HUES48 (cell line): ENCODE data around the gene NCOA5.
"Not testable (repeated sequence)": the region's sequence is repeated elsewhere in the genome, so short reads cannot be mapped to it uniquely, and the experiment has no call there.

ENCODE experiments used
- H3K27ac ChIP-seq: one replicate; pipeline ENCODE4 v1.7.0; 2013; ENCODE audit warnings: low read depth, low read length, inconsistent platforms
- H3K27me3 ChIP-seq: 2 replicates; pipeline ENCODE4 v1.6.1; 2013; ENCODE audit warnings: mild to moderate bottlenecking, low read length; ENCODE audit not compliant: control insufficient read depth, insufficient read depth
- H3K36me3 ChIP-seq: 2 replicates; pipeline ENCODE4 v1.6.1; 2013; ENCODE audit warnings: low read length; ENCODE audit not compliant: control insufficient read depth, insufficient read depth
- H3K4me1 ChIP-seq: 2 replicates; pipeline ENCODE4 v1.6.1; 2013; ENCODE audit warnings: mild to moderate bottlenecking, low read length; ENCODE audit not compliant: control insufficient read depth, insufficient read depth
- H3K4me3 ChIP-seq: 2 replicates; pipeline ENCODE4 v1.5.1; 2013; ENCODE audit warnings: mild to moderate bottlenecking, low read depth, low read length
- H3K9ac ChIP-seq: 2 replicates; pipeline ENCODE4 v1.6.1; 2013; ENCODE audit warnings: mild to moderate bottlenecking, low read depth, low read length, moderate library complexity
- H3K9me3 ChIP-seq: 2 replicates; pipeline ENCODE4 v1.6.1; 2013; ENCODE audit warnings: low read length; ENCODE audit not compliant: control insufficient read depth, insufficient read depth

NCOA5 gene

DNA sequence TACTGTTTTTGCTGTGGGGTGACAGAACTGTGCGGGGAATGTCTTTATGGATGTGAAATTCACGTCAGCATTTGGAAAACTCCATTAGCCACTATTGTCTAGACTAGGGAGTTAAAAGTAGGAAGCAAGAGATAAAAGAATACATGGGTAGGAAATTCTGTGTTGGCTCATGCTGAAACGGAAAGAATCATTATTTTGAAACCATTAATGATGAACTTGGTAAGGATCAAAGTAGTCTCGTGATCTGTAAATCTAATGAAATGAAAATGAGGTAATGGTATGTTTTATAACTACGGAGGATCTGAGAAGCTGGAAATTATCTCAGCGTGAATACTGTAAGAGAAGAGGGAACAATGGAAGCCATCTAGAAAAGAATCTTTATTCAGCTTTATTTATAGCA lies 17.3 kb upstream of the NCOA5 start:
- Histone ChIP-seq H3K9ac (no peak overlapping the region), H3K27ac (no peak overlapping the region), H3K36me3 (no peaks in the 10 kb centered on the region), H3K4me3 (no peak overlapping the region), H3K4me1 (no peaks in the 10 kb centered on the region), H3K27me3 (peaks cover 7% of the 10 kb centered on the region), H3K9me3 (no peaks in the 10 kb centered on the region)

DNA sequence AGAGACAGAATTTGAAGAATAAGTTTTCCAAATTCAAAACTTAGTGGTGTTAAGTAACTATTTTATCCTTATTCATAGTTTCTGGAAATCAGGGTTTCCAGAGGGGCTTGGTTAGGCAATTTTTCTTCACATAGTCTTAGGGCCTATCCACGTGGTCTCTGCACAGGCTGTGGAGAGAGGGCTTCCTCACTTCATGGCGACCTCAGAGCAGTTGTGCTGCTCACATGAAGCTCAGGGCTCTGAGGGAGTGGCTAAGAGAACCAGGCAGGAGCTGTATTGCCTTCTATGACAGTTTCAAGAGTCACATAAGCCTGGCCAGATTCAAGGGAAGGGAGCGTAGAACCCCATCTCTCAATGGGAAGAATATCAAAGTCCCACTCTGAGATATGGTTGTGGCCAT lies 14.5 kb upstream of the NCOA5 start:
- H3K36me3 ChIP-seq: no peaks in the 10 kb centered on the region
- H3K4me3 ChIP-seq: no peak overlapping the region
- H3K9ac ChIP-seq: no peak overlapping the region
- peaks cover 7% of the 10 kb centered on the region for H3K27me3 ChIP-seq
- no peaks in the 10 kb centered on the region for H3K9me3 ChIP-seq
- no peaks in the 10 kb centered on the region for H3K4me1 ChIP-seq
- H3K27ac ChIP-seq: no peak overlapping the region

DNA sequence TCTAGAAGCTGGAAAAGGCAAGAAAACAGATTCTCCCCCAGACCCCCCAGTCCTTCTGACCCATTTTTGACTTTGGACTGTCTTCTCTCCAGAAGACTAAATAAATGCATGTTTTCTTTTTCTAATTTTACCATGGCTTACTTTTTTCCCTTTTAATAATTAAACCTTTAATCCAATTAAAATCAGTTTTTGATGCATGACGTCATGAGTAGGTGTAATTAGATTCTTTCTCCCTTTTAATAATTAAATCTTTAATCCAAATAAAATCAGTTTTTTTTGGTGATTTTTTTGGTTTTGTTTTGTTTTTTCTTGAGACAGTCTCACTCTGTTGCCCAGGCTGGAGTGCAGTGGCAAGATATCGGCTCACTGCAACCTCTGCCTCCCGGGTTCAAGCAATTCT lies 13.2 kb upstream of the NCOA5 start:
- Histone ChIP-seq H3K27me3 (peaks cover 11% of the 10 kb centered on the region), H3K4me1 (no peaks in the 10 kb centered on the region), H3K27ac (no peak overlapping the region), H3K9ac (no peak overlapping the region), H3K9me3 (no peaks in the 10 kb centered on the region), H3K36me3 (no peaks in the 10 kb centered on the region), H3K4me3 (no peak overlapping the region)

DNA sequence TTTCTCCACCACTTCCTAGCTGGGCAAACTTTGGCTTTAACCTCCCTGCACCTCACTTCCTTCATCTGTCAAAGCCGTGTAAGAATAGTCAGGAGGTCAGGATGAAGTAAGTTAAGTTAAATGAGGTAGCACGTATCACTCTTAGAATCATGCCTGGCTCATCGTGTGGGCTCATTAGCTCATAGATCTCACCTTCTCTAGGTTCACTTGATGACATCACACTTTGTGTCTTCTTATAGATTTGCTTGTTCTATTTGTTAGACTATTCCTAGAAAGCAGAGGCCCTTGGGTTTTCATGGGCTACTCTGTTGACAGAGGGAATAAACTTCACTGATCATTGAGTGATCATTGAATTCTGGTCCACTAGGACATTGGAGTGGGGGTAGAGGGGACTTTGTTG lies 12.2 kb upstream of the NCOA5 start:
- Histone ChIP-seq H3K27ac (no peak overlapping the region), H3K36me3 (no peaks in the 10 kb centered on the region), H3K9ac (no peak overlapping the region), H3K4me3 (no peak overlapping the region), H3K4me1 (no peaks in the 10 kb centered on the region), H3K27me3 (peaks cover 11% of the 10 kb centered on the region), H3K9me3 (no peaks in the 10 kb centered on the region)

DNA sequence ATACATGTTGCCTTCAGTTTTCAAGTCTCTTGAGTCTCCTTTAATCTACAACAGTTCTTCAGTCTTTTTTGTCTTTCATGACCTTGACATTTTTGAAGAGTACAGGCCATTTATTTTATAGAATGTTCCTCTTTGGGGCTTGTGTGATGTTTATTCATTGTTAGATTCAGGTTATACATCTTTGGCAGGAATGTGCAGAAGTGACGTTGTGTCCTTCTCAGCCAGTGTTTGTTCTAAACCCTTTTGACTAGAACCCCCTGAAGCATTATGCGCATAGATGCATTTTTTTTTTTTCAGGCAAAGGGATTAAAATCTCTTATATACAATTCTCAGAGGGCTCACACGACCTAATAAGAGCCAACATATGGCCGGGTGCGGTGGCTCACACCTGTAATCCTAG lies 11.2 kb upstream of the NCOA5 start:
- H3K27ac ChIP-seq: no peak overlapping the region
- H3K4me3 ChIP-seq: no peak overlapping the region
- H3K9me3 ChIP-seq: no peaks in the 10 kb centered on the region
- no peak overlapping the region for H3K9ac ChIP-seq
- no peaks in the 10 kb centered on the region for H3K4me1 ChIP-seq
- no peaks in the 10 kb centered on the region for H3K36me3 ChIP-seq
- H3K27me3 ChIP-seq: peaks cover 11% of the 10 kb centered on the region

DNA sequence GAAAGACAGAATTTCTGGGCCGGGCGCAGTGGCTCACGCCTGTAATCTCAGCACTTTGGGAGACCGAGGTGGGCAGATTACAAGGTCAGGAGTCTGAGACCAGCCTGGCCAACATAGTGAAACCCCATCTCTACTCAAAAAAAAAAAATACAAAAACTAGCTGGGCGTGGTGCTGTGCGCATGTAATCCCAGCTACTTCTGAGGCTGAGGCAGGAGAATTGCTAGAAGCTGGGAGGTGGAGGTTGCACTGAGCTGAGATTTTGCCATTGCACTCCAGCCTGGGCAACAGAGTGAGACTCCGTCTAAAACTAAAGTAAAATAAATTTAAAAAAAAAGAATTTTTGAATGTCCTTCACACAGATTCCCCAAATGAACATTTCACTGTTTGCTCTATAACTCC lies 10.7 kb upstream of the NCOA5 start:
- not testable (repeated sequence) for H3K9ac ChIP-seq, H3K27ac ChIP-seq, H3K9me3 ChIP-seq, H3K4me3 ChIP-seq, H3K36me3 ChIP-seq, H3K4me1 ChIP-seq
- peaks cover 11% of the 10 kb centered on the region for H3K27me3 ChIP-seq

DNA sequence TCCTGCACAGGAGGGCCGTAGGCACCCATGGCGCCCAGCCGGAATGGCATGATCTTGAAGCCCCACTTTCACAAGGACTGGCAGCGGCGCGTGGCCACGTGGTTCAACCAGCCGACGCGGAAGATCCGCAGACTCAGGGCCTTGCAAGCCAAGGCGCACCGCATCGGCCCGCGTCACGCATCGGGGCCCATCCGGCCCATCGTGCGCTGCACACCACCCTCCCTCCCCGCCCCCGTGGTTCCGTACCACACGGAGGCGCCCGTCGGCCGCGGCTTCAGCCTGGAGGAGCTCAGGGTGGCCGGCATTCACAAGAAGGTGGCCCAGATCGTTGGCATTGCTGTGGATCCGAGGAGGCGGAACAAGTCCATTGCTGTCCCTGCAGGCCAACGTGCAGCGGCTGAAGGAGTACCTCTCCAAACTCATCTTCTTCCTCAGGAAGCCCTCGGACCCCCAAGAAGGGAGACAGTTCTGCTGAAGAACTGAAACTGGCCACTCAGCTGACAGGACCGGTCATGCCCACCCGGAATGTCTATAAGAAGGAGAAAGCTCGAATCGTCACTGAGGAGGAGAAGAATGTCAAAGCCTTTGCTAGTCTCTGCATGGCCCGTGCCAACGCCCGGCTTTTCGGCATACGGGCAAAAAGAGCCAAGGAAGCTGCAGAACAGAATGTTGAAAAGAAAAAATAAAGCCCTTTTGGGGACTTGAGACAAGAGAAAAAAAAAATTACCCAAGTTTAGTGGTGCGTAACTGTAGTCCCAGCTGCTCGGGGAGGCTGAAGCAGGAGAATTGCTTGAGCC lies 9.9 kb upstream of the NCOA5 start:
- Histone ChIP-seq H3K27ac (no peak overlapping the region), H3K9ac (no peak overlapping the region), H3K36me3 (no peaks in the 10 kb centered on the region), H3K4me1 (no peaks in the 10 kb centered on the region), H3K27me3 (peaks cover 11% of the 10 kb centered on the region), H3K9me3 (no peaks in the 10 kb centered on the region), H3K4me3 (no peak overlapping the region)

DNA sequence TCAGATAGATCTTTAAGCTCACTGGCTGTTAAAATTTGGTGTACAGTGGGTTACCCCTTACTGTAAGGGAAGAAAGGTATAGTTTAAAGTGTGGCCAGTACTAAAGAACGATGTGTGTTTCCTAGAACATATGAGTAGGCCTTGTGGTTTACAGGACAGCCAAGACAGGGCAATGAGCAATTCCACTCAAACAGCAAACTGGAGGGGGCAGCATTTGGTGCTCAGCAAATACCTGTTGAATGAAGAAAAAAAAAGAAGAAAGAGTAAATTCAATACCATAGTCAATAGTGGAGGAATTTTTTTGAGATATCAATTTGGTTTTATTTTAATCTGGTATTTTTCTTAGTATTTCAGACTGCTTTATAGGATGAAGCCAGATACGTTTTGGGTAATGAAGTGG lies 3.8 kb upstream of the NCOA5 start:
- H3K27ac ChIP-seq: no peak overlapping the region
- no peaks in the 10 kb centered on the region for H3K4me1 ChIP-seq
- no peak overlapping the region for H3K9ac ChIP-seq
- no peaks in the 10 kb centered on the region for H3K9me3 ChIP-seq
- H3K4me3 ChIP-seq: no peak overlapping the region
- H3K36me3 ChIP-seq: no peaks in the 10 kb centered on the region
- no peaks in the 10 kb centered on the region; the same call in 1 of the 2 replicates for H3K27me3 ChIP-seq

DNA sequence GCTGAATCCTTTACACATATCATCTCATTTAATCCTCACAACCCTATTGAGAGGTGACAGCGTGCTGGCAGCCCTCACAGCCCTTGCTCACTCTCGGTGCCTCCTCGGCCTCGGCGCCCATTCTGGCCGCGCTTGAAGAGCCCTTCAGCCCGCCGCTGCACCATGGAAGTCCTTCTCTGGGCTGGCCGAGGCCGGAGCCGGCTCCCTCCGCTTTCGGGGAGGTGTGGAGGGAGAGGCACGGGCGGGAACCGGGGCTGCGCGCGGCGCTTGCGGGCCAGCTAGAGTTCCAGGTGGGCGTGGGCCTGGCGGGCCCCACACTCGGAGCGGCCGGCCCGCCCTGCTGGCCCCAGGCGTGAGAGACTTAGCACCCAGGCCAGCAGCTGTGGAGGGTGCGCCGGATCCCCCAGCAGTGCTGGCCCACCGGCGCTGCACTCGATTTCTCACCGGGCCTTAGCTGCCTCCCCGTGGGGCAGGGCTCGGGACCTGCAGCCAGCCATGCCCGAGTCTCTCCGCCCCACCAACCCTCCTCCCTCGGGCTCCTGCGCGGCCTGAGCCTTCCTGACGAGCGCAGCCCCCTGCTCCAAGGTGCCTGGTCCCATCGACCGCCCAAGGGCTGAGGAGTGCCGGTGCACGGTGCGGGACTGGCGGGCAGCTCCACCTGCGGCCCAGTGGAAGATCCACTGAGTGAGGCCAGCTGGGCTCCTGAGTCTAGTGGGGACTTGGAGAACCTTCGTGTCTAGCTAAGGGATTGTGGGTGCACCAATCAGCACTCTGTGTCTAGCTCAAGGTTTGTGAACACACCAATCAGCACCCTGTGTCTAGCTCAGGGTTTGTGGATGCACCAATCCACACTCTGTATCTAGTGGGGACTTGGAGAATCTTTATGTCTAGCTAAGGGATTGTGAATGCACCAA lies 2.1 kb upstream of the NCOA5 start:
- not testable (repeated sequence) for H3K36me3 ChIP-seq, H3K9ac ChIP-seq, H3K9me3 ChIP-seq, H3K27ac ChIP-seq, H3K27me3 ChIP-seq, H3K4me1 ChIP-seq
- peak overlapping the region; percentile 38; the same call in 1 of the 2 replicates for H3K4me3 ChIP-seq

DNA sequence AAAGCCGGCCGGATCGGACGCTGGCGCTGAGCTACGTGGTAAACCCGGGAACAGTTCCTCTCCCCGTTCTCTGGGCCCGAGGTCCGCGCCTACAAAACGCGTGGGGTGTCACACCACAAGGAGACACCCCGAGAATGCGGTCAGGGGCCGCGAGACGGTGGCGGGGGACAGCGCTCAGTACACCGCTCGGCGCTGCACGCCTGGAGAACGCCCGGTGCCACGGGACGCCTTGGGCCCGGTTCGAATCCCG lies 670 bp downstream of the NCOA5 start:
- H3K9me3 ChIP-seq: no peaks in the 10 kb centered on the region
- H3K4me1 ChIP-seq: peaks cover 16% of the 10 kb centered on the region
- H3K27ac ChIP-seq: peak overlapping the region; percentile 94
- no peaks in the 10 kb centered on the region for H3K36me3 ChIP-seq
- H3K9ac ChIP-seq: peak overlapping the region; percentile 97
- no peaks in the 10 kb centered on the region for H3K27me3 ChIP-seq
- H3K4me3 ChIP-seq: peak overlapping the region; percentile 80

DNA sequence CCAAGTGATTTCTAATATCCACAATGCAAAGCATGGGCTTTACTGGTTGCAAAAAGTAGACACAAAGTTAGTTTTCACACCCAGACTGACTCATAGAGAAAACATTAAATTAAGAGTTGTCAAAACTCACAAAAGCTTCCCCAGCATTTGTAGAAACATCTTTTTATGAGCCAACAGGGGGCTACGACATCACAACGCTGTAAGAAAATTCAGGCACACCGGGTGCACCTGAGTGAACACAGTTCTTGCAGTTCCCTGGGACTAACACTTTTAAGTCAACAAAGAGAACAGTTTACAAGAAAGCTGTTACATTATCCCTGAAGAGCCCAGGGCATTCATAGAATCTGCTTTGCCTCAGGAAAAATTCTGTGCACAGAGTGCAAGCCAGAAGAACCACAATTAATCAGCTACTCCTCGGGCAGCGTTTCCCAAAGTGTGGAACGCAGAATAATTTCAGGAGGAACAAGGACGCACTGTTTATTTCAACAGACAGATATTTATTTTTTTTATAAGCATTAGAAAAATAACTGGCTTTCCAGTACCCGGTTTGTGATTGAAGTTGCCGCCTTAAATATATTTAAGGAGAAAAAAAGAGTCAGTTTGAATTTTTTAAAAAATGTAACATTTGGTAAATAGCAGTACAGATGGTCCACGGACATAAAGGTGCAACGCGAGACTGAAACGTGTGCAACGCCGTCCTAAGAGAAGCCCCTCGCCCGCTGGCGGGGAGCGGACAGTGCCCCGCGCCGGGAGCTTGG lies 1.2 kb downstream of the NCOA5 start:
- no peaks in the 10 kb centered on the region for H3K36me3 ChIP-seq
- H3K27ac ChIP-seq: peak overlapping the region; percentile 94
- no peaks in the 10 kb centered on the region for H3K9me3 ChIP-seq
- H3K27me3 ChIP-seq: no peaks in the 10 kb centered on the region
- H3K4me1 ChIP-seq: peaks cover 16% of the 10 kb centered on the region
- H3K4me3 ChIP-seq: peak overlapping the region; percentile 80
- H3K9ac ChIP-seq: peak overlapping the region; percentile 97
